Measurements from ENCODE around the gene UCN. TPM values are rescaled to one million over a fixed set of nuclear protein-coding genes. Genes with fewer than 3 reads are reported as not detected.
A peak's percentile ranks its signal among the peaks of the same experiment; 100 is the strongest.
"Not testable (repeated sequence)": the region's sequence is repeated elsewhere in the genome, so short reads cannot be mapped to it uniquely, and the experiment has no call there.

UCN gene
- total RNA-seq: 0.20 and 0.39 TPM in 2 replicates

- DNase-seq (ENCODE audit: low read depth, low spot score): no peak
These were observed at the start of gene UCN for GRCh38 chr2:27308359-27308881. Gene UCN (minus strand): TSS chr2:27308445. CDS start chr2:27307895, 550 bp downstream.

DNA sequence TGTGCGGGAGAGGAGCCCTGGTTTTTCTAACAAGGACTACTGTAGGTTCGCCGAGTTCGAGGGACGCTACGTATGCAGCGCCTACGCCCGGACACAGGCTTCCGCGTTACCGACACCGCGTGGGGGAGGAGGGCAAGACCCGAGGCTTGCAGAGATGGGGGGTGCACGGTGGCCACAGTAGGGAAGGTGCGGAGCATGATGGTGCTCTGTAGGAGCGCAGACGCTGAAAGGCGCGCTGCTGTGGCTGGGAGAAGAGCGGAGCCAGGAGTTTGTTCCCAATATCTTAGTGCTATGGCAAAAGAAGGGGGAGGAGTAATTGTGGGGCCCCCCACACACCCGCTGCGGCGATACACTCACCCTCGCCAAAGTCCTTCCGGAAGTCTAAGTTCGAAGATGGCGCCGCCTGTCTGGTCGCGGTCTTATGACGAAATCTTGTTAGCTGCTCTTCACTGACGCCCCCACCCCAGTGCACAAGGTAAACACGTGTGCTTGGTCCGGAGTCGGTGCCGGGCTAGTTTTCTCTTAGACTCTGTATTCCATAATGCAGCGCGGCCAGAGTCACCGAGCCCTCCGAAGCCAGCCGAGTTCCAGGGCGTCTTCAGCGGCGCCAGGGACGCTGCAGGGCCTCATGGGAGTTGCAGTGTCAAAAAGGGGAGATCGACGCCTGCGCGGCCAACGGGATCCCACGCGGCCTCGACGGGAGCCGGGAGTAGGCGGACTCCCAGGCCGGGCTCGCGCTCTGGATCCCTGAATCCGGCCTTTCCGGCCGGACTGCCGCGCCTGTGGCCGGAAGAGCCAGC is 48.3 kb upstream of the UCN start, which contains the start of gene GTF3C2:
Gene GTF3C2, minus strand, starts transcription at position 383 of the 800 bp plus-strand sequence. CDS start 13,210 bp downstream, outside the sequence.
- peak; percentile 86 for DNase-seq (ENCODE audit: low read depth, low spot score)

- DNase-seq (ENCODE audit: low read depth, low spot score): no peak
These were observed 47.8 kb upstream of the UCN start for GRCh38 chr2:27356056-27356381.

GRCh38 chr2:27354597-27354927 is 46.3 kb upstream of the UCN start:
- DNase-seq (ENCODE audit: low read depth, low spot score): no peak

GRCh38 chr2:27353762-27354596 is 45.7 kb upstream of the UCN start:
- no peak for DNase-seq (ENCODE audit: low read depth, low spot score)

DNA sequence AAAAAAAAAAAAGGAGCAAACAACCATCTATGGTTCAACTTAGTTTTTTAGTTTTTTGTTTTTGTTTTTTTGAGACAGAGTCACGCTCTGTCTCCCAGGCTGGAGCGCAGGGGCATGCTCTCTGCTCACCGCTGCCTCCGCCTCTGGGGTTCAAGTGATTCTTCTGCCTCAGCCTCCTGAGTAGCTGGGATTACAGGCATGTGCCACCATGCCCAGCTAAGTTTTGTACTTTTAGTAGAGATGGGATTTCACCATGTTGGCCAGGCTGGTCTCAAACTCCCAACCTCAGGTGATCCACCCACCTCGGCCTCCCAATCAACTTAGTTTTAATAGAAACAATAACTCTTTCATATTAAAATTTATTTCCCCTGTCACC is 45.1 kb upstream of the UCN start:
- DNase-seq (ENCODE audit: low read depth, low spot score): not testable (repeated sequence)

DNA sequence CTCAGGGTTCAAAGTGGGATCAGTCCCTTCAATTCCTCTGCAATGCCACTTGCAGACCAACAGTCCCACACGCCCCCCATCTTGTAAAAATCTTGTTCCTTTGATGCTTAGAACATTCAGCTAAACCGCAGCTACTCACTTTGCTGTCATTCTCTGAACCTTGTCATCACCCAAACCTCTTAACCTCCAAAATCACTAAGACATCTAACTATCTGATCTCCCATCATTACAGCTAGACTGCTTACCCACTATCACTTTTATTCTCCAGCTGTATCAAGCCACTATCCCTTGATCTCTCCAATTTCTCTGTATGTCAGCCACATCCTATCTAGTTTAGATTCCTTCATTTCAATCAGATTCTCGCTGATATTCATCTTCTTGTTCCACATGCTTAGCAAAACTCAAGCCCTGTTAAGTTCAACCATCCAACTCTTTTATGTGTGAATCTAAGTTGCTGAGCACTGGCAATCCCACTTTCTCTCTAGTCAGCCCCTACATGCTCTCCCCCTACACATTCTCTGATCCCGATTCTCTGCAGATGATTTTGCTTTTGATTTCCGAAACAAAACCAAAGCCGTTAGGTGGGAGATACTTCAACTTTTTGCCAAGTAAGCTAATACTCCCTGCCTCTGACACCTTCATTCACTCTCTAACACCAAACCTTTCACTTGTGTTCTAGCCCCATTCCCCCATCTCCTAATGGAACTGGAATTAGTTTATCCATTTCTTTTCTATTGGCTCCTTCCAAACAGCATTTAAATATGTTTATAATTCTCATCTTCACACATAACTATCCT is 43.8 kb upstream of the UCN start:
- no peak for DNase-seq (ENCODE audit: low read depth, low spot score)

GRCh38 chr2:27350106-27350693 is 42.0 kb upstream of the UCN start:
- no peak for DNase-seq (ENCODE audit: low read depth, low spot score)

DNA sequence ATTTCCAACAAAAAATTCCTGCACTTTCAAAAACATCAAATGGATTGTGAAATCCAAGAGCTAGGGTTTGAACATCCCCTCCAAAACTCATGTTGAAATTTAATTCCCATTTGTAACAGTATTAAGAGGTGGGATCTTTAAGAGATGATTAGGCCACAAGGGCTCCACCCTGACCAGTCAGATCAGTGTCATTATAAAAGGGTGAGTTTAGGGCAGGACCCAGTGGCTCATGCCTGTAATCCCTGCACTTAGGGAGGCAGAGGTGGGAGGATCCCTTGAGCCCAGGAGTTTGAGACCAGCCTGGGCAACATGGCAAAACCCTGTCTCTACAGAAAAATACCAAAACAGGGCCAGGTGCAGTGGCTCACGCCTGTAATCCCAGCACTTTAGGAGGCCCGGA is 39.4 kb upstream of the UCN start:
- no peak for DNase-seq (ENCODE audit: low read depth, low spot score)

DNA sequence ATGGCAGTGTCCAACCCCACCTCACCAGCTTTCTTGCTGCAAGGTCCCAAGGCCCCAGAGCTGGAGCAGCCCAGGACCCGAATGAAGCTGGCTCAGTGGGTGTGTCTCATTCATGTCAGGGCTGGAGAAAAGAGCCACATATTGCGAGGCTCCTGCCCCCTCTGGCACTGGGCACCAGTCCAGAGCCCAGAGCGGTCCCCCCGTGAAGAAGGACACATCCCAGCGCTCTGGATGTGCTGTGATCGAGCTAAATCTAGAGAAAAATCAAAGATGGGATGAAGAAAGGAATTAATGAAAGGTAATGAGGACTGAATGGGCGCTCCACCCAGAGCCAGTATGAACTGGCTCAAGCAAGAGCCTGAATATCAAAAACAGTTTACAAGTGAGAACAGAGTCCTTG is 27.9 kb upstream of the UCN start:
- DNase-seq (ENCODE audit: low read depth, low spot score): no peak

DNA sequence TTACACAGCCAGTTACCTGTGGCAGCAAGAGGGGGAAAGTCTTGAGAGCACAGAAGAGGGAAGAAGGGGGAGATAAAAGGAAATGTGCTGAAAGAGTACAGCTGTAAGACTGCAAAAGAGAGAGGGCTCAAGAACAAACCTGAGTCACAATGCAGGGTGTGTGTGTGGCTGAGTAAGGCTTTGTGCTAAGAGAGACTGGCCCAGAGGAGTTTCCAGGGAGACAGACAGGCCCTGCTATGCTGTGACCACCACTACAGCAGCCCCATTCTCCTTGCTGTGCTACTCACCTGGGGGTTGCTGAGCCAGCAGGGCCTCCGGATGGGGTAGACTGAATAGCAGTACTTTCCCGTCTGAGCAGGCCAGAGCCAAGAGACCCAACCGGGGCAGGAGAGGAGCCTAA is 27.1 kb upstream of the UCN start:
- no peak for DNase-seq (ENCODE audit: low read depth, low spot score)

GRCh38 chr2:27324720-27325119 is 16.5 kb upstream of the UCN start:
- no peak for DNase-seq (ENCODE audit: low read depth, low spot score)

DNA sequence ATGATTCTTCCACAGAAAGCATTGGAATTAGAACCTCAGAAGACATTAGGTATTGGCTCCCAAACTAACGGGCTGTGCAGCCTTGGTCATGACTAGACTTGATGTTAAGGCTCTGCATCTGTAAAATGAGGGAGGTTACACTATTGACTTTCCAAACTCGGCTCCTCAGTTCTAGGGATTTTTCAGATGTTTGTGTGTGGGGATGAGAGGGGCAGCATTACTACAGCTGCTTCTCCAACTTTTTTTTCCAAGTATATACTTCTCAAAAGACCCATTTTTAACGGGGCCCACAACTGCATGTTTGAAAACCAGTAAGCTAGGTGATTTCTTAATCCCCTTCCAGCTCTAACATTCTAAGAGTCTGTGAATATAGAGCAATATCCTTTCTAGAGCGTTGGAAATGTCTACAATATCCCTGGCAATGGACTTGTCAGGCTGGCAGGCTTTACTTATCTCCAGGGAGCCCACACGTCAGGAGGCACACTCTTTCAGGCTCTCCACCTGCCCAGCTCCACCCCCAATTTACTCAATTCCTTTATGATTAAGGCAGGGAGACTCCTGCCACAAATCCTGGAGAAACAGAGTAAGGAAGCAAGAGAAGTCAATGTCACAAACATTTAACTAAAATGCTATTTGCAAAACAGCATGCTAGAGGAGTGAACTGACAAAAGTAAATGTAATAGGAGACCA is 15.5 kb upstream of the UCN start:
- DNase-seq (ENCODE audit: low read depth, low spot score): no peak

DNA sequence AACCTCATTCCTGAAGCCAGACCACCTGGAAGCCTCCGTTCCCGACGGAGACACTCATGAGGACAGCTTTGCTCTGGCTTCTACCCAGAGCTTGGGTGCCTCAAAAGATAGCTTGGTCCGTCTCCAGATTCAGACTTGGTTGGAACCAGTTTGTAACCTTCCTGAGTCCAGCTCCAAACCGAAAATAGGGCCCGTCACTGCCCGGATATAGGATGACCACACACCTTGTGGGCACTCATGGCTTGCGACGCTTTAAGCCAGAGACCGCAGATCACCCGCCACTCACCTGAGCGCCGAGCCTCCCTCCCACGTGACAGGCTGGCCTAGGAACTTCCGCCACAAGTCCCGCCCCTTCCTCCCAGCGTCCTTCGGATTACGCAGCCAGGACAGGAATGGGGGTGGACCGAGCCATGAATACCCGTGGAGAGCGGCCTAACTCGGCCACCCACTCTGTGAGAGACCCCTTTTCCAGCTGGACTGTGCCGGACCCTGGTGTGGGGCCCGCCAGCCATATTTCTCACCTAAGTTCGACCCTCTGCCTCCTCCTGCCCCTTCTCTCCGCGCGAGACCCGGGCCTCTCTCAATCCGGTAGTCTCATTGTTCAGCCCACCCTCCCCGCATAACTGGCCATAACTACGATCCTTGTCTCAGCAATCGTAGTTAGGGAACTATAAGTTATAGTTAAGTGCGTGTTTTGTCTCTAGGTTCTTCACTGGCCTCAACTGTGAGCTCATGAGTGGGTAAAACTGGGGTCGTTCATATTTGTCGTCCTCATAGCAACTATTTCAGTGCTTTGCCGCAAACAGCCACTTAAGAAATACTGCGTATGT is 14.7 kb upstream of the UCN start, which contains the start of gene MPV17:
Gene MPV17, minus strand, starts transcription at position 332 of the 830 bp plus-strand sequence. CDS start 580 bp downstream, outside the sequence.
- DNase-seq (ENCODE audit: low read depth, low spot score): peak; percentile 69

GRCh38 chr2:27322301-27322765 is 14.1 kb upstream of the UCN start:
- no peak for DNase-seq (ENCODE audit: low read depth, low spot score)

DNA sequence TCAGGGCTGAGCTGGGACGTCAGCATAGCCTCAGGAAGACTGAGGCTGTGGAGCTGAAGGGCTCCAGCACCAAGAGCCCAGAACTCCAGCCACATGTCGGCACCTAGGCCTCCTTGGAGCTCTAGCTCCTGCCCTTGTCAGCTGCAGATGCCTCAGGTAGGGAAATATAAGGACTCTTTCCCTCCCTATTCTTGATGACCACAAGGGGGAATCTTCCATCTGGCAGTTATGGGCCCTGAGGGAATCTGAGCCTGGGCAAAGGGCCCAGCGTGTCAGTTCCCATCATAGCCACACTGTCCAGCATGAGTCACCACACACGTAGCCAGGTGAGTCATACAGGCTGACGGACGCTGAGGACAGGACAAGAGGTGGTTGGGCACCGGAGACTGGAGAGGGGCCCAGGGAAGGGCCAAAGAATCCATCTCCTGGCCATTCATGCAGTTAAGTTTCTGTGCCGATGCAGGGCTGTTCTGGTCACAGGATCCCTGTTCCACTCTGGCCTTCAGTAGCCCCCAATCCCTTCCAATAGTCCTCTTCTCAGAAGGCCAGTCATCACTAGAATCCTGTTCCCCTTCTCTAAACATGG is 12.8 kb upstream of the UCN start:
- DNase-seq (ENCODE audit: low read depth, low spot score): peak; percentile 81

DNA sequence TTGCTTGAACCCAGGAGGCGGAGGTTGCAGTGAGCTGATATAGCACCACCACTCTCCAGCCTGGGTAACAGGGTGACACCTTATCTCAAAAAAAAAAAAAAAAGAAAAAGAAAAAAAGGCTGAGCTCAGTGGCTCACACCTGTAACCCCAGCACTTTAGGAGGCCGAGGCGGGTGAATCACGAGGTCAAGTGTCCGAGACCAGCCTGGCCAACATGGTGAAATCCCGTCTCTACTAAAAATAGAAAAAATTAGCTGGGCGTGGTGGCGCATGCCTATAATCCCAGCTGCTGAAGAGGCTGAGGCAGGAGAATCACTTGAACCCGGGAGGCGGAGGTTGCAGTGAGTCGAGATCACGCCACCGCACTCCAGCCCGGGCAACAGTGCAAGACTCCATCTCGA is 11.6 kb upstream of the UCN start:
- not testable (repeated sequence) for DNase-seq (ENCODE audit: low read depth, low spot score)

- no peak for DNase-seq (ENCODE audit: low read depth, low spot score)
These were observed 8.6 kb upstream of the UCN start for GRCh38 chr2:27316655-27317412.
